ENCODE results near the gene SUFU. TPM values are rescaled to one million over a fixed set of nuclear protein-coding genes. Genes with fewer than 3 reads are reported as not detected.

SUFU gene
- total and polyA plus RNA-seq, 2 of the 13 experiments (the other 11 are each of a cell fraction or from before 2014, with no cell fraction given) = 2.9 to 5.5 TPM

DNA sequence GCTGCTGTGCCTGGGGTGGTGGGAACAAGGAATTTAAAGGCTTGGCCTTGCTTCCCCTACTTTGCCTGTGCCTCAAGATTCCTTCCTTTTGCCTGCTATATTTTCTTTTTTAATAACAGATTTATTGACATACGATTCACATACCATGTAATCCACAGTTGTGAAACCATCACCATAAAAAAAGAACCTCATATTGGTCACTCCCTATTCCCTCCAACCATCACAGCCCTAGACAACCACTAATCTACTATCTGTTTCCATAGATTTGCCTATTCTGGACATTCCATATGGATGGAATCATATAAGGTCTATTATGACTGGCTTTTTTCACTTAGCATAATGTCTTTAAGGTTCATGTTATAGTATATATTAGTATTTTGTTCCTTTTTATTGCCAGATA lies 81.3 kb downstream of the SUFU start:
- no TSS peak for BruUV-seq (replicated peaks)
- no peaks in the 10 kb centered on the region for H3K9me3 ChIP-seq (ENCODE audit: low read length)
- FAIRE-seq (no peak), ATAC-seq (no peak), DNase-seq (ENCODE audit: low spot score) (no peak)
- POLR2A ChIA-PET = no interaction called here
- H3K9ac ChIP-seq (ENCODE audit: insufficient read depth, low read depth, low read length) = no peak overlapping the region
- in situ Hi-C loops (cut with HindIII; ENCODE audit: extremely low pct_ligation_motif_present, low pct_unique_long_range_greater_than_20kb) (no loop called here), intact Hi-C loops (cut with micrococcal nuclease; ENCODE audit: unreplicated experiment) (no loop called here)
- no peaks in the 10 kb centered on the region for H3K79me2 ChIP-seq (ENCODE audit: insufficient read depth, low read length)
- H3K36me3 ChIP-seq (replicated peaks in 1 of 2; ENCODE audit: control insufficient read depth in 1 of 2, insufficient read depth in 2 of 2, low read length in 2 of 2) = no peaks in the 10 kb centered on the region
- H4K20me1 ChIP-seq (ENCODE audit: insufficient read depth, low read length) = no peaks in the 10 kb centered on the region
- 83% methylated on average over 1 of the region's 1 CpG for WGBS (ENCODE audit: low lambda C conversion rate)
- H2AFZ ChIP-seq (ENCODE audit: low read length) = no peak overlapping the region
- no peak overlapping the region for H3K4me3 ChIP-seq (replicated peaks in 1 of 3; ENCODE audit: insufficient read depth in 1 of 3, low read depth in 2 of 3, low read length in 3 of 3)
- H3K27ac ChIP-seq (ENCODE audit: extremely low read length, insufficient read depth, low read length) = no peak overlapping the region
- no peak for TF ChIP-seq SNAI1 (CRISPR knock-in tag; IDR thresholded peaks at IDR 0.05; ENCODE audit: borderline replicate concordance)
- no peak for TF ChIP-seq ZZZ3 (CRISPR knock-in tag; IDR thresholded peaks at IDR 0.05; ENCODE audit: borderline replicate concordance)
- peaks cover 6% of the 10 kb centered on the region for H3K4me1 ChIP-seq (ENCODE audit: insufficient read depth, low read length)
- no peak overlapping the region for H3K4me2 ChIP-seq (ENCODE audit: low read depth, low read length)
- CTCF ChIA-PET (ENCODE audit: low intra/inter-chr PET ratio, low total read pairs) = no interaction called here
- no peaks in the 10 kb centered on the region for H3K27me3 ChIP-seq (ENCODE audit: control insufficient read depth in 1 of 2, insufficient read depth in 2 of 2, low read length in 2 of 2)

GRCh38 chr10:102586858-102587257 lies 83.1 kb downstream of the SUFU start:
- Histone ChIP-seq H3K4me3 (replicated peaks in 1 of 3; ENCODE audit: insufficient read depth in 1 of 3, low read depth in 2 of 3, low read length in 3 of 3) (no peak overlapping the region), H3K4me2 (ENCODE audit: low read depth, low read length) (no peak overlapping the region), H2AFZ (ENCODE audit: low read length) (no peak overlapping the region), H3K79me2 (ENCODE audit: insufficient read depth, low read length) (no peaks in the 10 kb centered on the region), H3K9ac (ENCODE audit: insufficient read depth, low read depth, low read length) (no peak overlapping the region), H3K9me3 (ENCODE audit: low read length) (no peaks in the 10 kb centered on the region), H3K27me3 (ENCODE audit: control insufficient read depth in 1 of 2, insufficient read depth in 2 of 2, low read length in 2 of 2) (no peaks in the 10 kb centered on the region), H3K36me3 (replicated peaks in 1 of 2; ENCODE audit: control insufficient read depth in 1 of 2, insufficient read depth in 2 of 2, low read length in 2 of 2) (no peaks in the 10 kb centered on the region), H3K4me1 (ENCODE audit: insufficient read depth, low read length) (peaks cover 6% of the 10 kb centered on the region), H4K20me1 (ENCODE audit: insufficient read depth, low read length) (no peaks in the 10 kb centered on the region), H3K27ac (ENCODE audit: extremely low read length, insufficient read depth, low read length) (no peak overlapping the region)
- POLR2A ChIA-PET = no interaction called here
- DNase-seq (ENCODE audit: low spot score) = no peak
- no TSS peak for BruUV-seq (replicated peaks)
- WGBS (ENCODE audit: low lambda C conversion rate) = 100% methylated on average over 1 of the region's 1 CpG
- CTCF ChIA-PET (ENCODE audit: low intra/inter-chr PET ratio, low total read pairs) = no interaction called here
- intact Hi-C loops (cut with micrococcal nuclease; ENCODE audit: unreplicated experiment) = no loop called here
- TF ChIP-seq POLR2G (IDR thresholded peaks at IDR 0.05; ENCODE audit: low read depth, low read length) (no peak), ZNF362 (CRISPR knock-in tag; IDR thresholded peaks at IDR 0.05; ENCODE audit: borderline replicate concordance) (no peak), YEATS4 (CRISPR knock-in tag; IDR thresholded peaks at IDR 0.05; ENCODE audit: borderline replicate concordance) (no peak), ZNF615 (CRISPR knock-in tag; IDR thresholded peaks at IDR 0.05; ENCODE audit: borderline replicate concordance) (no peak), PAF1 (CRISPR knock-in tag; IDR thresholded peaks at IDR 0.05) (no peak), ZNF512 (CRISPR knock-in tag; IDR thresholded peaks at IDR 0.05) (no peak), EP300 (IDR thresholded peaks at IDR 0.05; ENCODE audit: low read depth in 2 of 2, low read length in 2 of 2) (no peak), EP300 (CRISPR knock-in tag; IDR thresholded peaks at IDR 0.05; ENCODE audit: borderline replicate concordance) (no peak), ZZZ3 (CRISPR knock-in tag; IDR thresholded peaks at IDR 0.05; ENCODE audit: borderline replicate concordance) (no peak), SALL2 (CRISPR knock-in tag; IDR thresholded peaks at IDR 0.05) (no peak), AGO1 (IDR thresholded peaks at IDR 0.05; ENCODE audit: low read depth, low read length, poor library complexity, severe bottlenecking) (no peak), FOXC1 (CRISPR knock-in tag; IDR thresholded peaks at IDR 0.05; ENCODE audit: borderline replicate concordance) (no peak)
- ATAC-seq = no peak
- no peak for FAIRE-seq
- in situ Hi-C loops (cut with HindIII; ENCODE audit: extremely low pct_ligation_motif_present, low pct_unique_long_range_greater_than_20kb) = no loop called here

Measured in HepG2 (cell line).